GM12892 (cell line): ENCODE results near the gene WNT1.

Experiments
- POLR2AphosphoS5 ChIP-seq: IDR thresholded peaks from 2 replicates; pipeline ENCODE4 v1.6.1; 2011; ENCODE audit warnings: low read depth, low read length, control low read depth
- TAF1 ChIP-seq: IDR thresholded peaks from 2 replicates; pipeline ENCODE4 v1.6.1; 2011; ENCODE audit warnings: low read depth, mild to moderate bottlenecking, control low read depth, low read length, borderline replicate concordance

GRCh38 chr12:49019120-49019430 is 41.0 kb downstream of the WNT1 start:
- TF ChIP-seq POLR2AphosphoS5 (no peak), TAF1 (no peak)
